Embryonic facial prominence (tissue), 1 donor: ENCODE data around the gene ONECUT3.

Experiments used
- DNase-seq: peaks from one replicate; pipeline ENCODE4 v3.0.0-alpha.2; 2016; ENCODE audit errors: extremely low spot score

The ONECUT3 gene

GRCh38 chr19:1814833-1815604, 61.7 kb downstream of the ONECUT3 start:
- no peak for DNase-seq

GRCh38 chr19:1815605-1816529, 62.6 kb downstream of the ONECUT3 start:
- DNase-seq = no peak

GRCh38 chr19:1816530-1817298, 63.4 kb downstream of the ONECUT3 start:
- no peak for DNase-seq

GRCh38 chr19:1817553-1818179, 64.4 kb downstream of the ONECUT3 start:
- no peak for DNase-seq

- DNase-seq = no peak
These were observed 65.4 kb downstream of the ONECUT3 start for GRCh38 chr19:1818549-1819195.

- no peak for DNase-seq
These were observed 66.3 kb downstream of the ONECUT3 start for GRCh38 chr19:1819341-1820255.

GRCh38 chr19:1822210-1822609, 68.9 kb downstream of the ONECUT3 start:
- DNase-seq = no peak

- DNase-seq = no peak
These were observed 69.7 kb downstream of the ONECUT3 start for GRCh38 chr19:1823020-1823419.

- no peak for DNase-seq
These were observed 70.4 kb downstream of the ONECUT3 start for GRCh38 chr19:1823539-1824251.

GRCh38 chr19:1824252-1824622, 70.9 kb downstream of the ONECUT3 start:
- no peak for DNase-seq

GRCh38 chr19:1825909-1826556, 72.7 kb downstream of the ONECUT3 start:
- DNase-seq = no peak

- DNase-seq = no peak
These were observed 73.5 kb downstream of the ONECUT3 start for GRCh38 chr19:1826557-1827521.

GRCh38 chr19:1827566-1828278, 74.4 kb downstream of the ONECUT3 start:
- no peak for DNase-seq

GRCh38 chr19:1828279-1829238, 75.3 kb downstream of the ONECUT3 start:
- DNase-seq = no peak

GRCh38 chr19:1829958-1830357, 76.7 kb downstream of the ONECUT3 start:
- DNase-seq = no peak

- no peak for DNase-seq
These were observed 77.3 kb downstream of the ONECUT3 start for GRCh38 chr19:1830568-1830967.
